Measurements from ENCODE around the gene VIM. TPM values are rescaled to one million over a fixed set of nuclear protein-coding genes. Genes with fewer than 3 reads are reported as not detected.

Gene VIM
- total RNA-seq, 1 donor from 2014 or later = 2,114 TPM

GRCh38 chr10:17213646-17214349, 14.2 kb upstream of the VIM start:
- H3K4me1 Mint-ChIP-seq (ENCODE audit: unreplicated experiment) = peaks cover 76% of the 10 kb centered on the region
- TF ChIP-seq CTCF (IDR thresholded peaks at IDR 0.05) = no peak
- no peaks in the 10 kb centered on the region for H3K27me3 Mint-ChIP-seq (ENCODE audit: unreplicated experiment)
- peak overlapping the region; percentile 92 for H3K27ac Mint-ChIP-seq (ENCODE audit: unreplicated experiment)
- DNase-seq (ENCODE audit: extremely low spot score, unreplicated experiment) = no peak
- no peaks in the 10 kb centered on the region for H3K9me3 Mint-ChIP-seq (ENCODE audit: unreplicated experiment)
- peak overlapping the region; percentile 20 for H3K4me3 Mint-ChIP-seq (ENCODE audit: unreplicated experiment)
- no peaks in the 10 kb centered on the region for H3K36me3 Mint-ChIP-seq (ENCODE audit: unreplicated experiment)

- H3K4me3 Mint-ChIP-seq (ENCODE audit: unreplicated experiment) = peak overlapping the region; percentile 51
- H3K4me1 Mint-ChIP-seq (ENCODE audit: unreplicated experiment) = peaks cover 72% of the 10 kb centered on the region
- no peaks in the 10 kb centered on the region for H3K9me3 Mint-ChIP-seq (ENCODE audit: unreplicated experiment)
- no peak for TF ChIP-seq CTCF (IDR thresholded peaks at IDR 0.05)
- H3K27me3 Mint-ChIP-seq (ENCODE audit: unreplicated experiment) = no peaks in the 10 kb centered on the region
- DNase-seq (ENCODE audit: extremely low spot score, unreplicated experiment) = no peak
- no peaks in the 10 kb centered on the region for H3K36me3 Mint-ChIP-seq (ENCODE audit: unreplicated experiment)
- peak overlapping the region; percentile 92 for H3K27ac Mint-ChIP-seq (ENCODE audit: unreplicated experiment)
Observed at GRCh38 chr10:17214526-17214925, 13.5 kb upstream of the VIM start.

- Mint-ChIP-seq H3K4me1 (ENCODE audit: unreplicated experiment) (peaks cover 69% of the 10 kb centered on the region), H3K27ac (ENCODE audit: unreplicated experiment) (peak overlapping the region; percentile 92), H3K36me3 (ENCODE audit: unreplicated experiment) (no peaks in the 10 kb centered on the region), H3K9me3 (ENCODE audit: unreplicated experiment) (no peaks in the 10 kb centered on the region), H3K27me3 (ENCODE audit: unreplicated experiment) (no peaks in the 10 kb centered on the region), H3K4me3 (ENCODE audit: unreplicated experiment) (peak overlapping the region; percentile 51)
- no peak for DNase-seq (ENCODE audit: extremely low spot score, unreplicated experiment)
- no peak for TF ChIP-seq CTCF (IDR thresholded peaks at IDR 0.05)
Observed at GRCh38 chr10:17214971-17215781, 12.9 kb upstream of the VIM start.

GRCh38 chr10:17215782-17216122, 12.3 kb upstream of the VIM start:
- no peak for TF ChIP-seq CTCF (IDR thresholded peaks at IDR 0.05)
- H3K4me1 Mint-ChIP-seq (ENCODE audit: unreplicated experiment) = peaks cover 69% of the 10 kb centered on the region
- peak overlapping the region; percentile 92 for H3K27ac Mint-ChIP-seq (ENCODE audit: unreplicated experiment)
- no peaks in the 10 kb centered on the region for H3K27me3 Mint-ChIP-seq (ENCODE audit: unreplicated experiment)
- no peak for DNase-seq (ENCODE audit: extremely low spot score, unreplicated experiment)
- H3K4me3 Mint-ChIP-seq (ENCODE audit: unreplicated experiment) = no peak overlapping the region
- no peaks in the 10 kb centered on the region for H3K36me3 Mint-ChIP-seq (ENCODE audit: unreplicated experiment)
- no peaks in the 10 kb centered on the region for H3K9me3 Mint-ChIP-seq (ENCODE audit: unreplicated experiment)

GRCh38 chr10:17216217-17216900, 11.7 kb upstream of the VIM start:
- H3K4me1 Mint-ChIP-seq (ENCODE audit: unreplicated experiment) = peaks cover 68% of the 10 kb centered on the region
- TF ChIP-seq CTCF (IDR thresholded peaks at IDR 0.05) = no peak
- no peak overlapping the region for H3K4me3 Mint-ChIP-seq (ENCODE audit: unreplicated experiment)
- H3K9me3 Mint-ChIP-seq (ENCODE audit: unreplicated experiment) = no peaks in the 10 kb centered on the region
- no peaks in the 10 kb centered on the region for H3K36me3 Mint-ChIP-seq (ENCODE audit: unreplicated experiment)
- DNase-seq (ENCODE audit: extremely low spot score, unreplicated experiment) = no peak
- peak overlapping the region; percentile 92 for H3K27ac Mint-ChIP-seq (ENCODE audit: unreplicated experiment)
- no peaks in the 10 kb centered on the region for H3K27me3 Mint-ChIP-seq (ENCODE audit: unreplicated experiment)

Data from osteocyte (in vitro differentiated cells).